Measurements from ENCODE around the gene CASP10.
A peak's percentile ranks its signal among the peaks of the same experiment; 100 is the strongest.

The CASP10 gene

GRCh38 chr2:201199847-201200246 lies 16.9 kb downstream of the CASP10 start:
- DNase-seq = no peak

GRCh38 chr2:201200345-201200744 lies 17.4 kb downstream of the CASP10 start:
- no peak for DNase-seq

GRCh38 chr2:201201371-201201770 lies 18.4 kb downstream of the CASP10 start:
- no peak for DNase-seq

- no peak for DNase-seq
Observed at GRCh38 chr2:201203916-201204654, 21.1 kb downstream of the CASP10 start.

GRCh38 chr2:201204655-201205514 lies 21.9 kb downstream of the CASP10 start:
- DNase-seq = no peak

- no peak for DNase-seq
Observed at GRCh38 chr2:201205515-201205849, 22.5 kb downstream of the CASP10 start.

GRCh38 chr2:201208563-201209252 lies 25.8 kb downstream of the CASP10 start:
- DNase-seq = no peak

- no peak for DNase-seq
Observed at GRCh38 chr2:201215963-201216362, 33.0 kb downstream of the CASP10 start.

- no peak for DNase-seq
Observed at GRCh38 chr2:201216918-201217317, 34.0 kb downstream of the CASP10 start.

GRCh38 chr2:201218780-201219179 lies 35.8 kb downstream of the CASP10 start:
- DNase-seq = no peak

GRCh38 chr2:201219328-201220096 lies 36.6 kb downstream of the CASP10 start:
- DNase-seq = no peak

GRCh38 chr2:201220102-201220570 lies 37.2 kb downstream of the CASP10 start:
- no peak for DNase-seq

- no peak for DNase-seq
Observed at GRCh38 chr2:201223089-201224073, 40.4 kb downstream of the CASP10 start.

- no peak for DNase-seq
Observed at GRCh38 chr2:201228271-201228911, 45.5 kb downstream of the CASP10 start.

- no peak for DNase-seq
Observed at GRCh38 chr2:201228912-201229290, 46.0 kb downstream of the CASP10 start.

GRCh38 chr2:201231781-201232466 lies 49.0 kb downstream of the CASP10 start:
- DNase-seq = peak; percentile 93

- no peak for DNase-seq
Observed at GRCh38 chr2:201232467-201232815, 49.5 kb downstream of the CASP10 start.

- peak; percentile 74 for DNase-seq
Observed at GRCh38 chr2:201233192-201233811, 50.4 kb downstream of the CASP10 start.

GRCh38 chr2:201233812-201234662 lies 51.1 kb downstream of the CASP10 start:
- no peak for DNase-seq
